GM21390 (cell line): ENCODE results near the gene ORAI1.
"Not testable (repeated sequence)": the region's sequence is repeated elsewhere in the genome, so short reads cannot be mapped to it uniquely, and the experiment has no call there.

ENCODE experiments used
- ATAC-seq: cut with Tn5 transposase; IDR thresholded peaks from one replicate; pipeline ENCODE4 v1.9.1; 2021; ENCODE audit not compliant: unreplicated experiment

Gene ORAI1

DNA sequence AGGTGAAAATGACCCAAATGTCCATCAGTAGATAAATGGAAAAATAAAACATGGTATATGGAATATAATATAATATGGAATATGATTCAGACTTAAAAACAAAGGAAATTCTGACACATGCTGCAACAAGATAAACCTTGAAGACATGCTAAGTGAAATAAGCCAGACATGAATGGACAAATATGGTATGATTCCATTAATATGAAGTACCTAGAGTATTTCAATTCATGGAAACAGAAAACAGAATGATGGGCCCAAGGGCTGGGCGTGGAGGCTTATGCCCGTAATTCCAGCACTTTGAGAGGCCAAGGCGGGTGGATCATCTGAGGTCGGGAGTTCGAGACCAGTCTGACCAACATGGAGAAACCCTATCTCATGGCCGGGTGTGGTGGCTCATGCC, 22.7 kb upstream of the ORAI1 start:
- no peak for ATAC-seq

GRCh38 chr12:121608301-121608700, 18.0 kb upstream of the ORAI1 start:
- no peak for ATAC-seq

DNA sequence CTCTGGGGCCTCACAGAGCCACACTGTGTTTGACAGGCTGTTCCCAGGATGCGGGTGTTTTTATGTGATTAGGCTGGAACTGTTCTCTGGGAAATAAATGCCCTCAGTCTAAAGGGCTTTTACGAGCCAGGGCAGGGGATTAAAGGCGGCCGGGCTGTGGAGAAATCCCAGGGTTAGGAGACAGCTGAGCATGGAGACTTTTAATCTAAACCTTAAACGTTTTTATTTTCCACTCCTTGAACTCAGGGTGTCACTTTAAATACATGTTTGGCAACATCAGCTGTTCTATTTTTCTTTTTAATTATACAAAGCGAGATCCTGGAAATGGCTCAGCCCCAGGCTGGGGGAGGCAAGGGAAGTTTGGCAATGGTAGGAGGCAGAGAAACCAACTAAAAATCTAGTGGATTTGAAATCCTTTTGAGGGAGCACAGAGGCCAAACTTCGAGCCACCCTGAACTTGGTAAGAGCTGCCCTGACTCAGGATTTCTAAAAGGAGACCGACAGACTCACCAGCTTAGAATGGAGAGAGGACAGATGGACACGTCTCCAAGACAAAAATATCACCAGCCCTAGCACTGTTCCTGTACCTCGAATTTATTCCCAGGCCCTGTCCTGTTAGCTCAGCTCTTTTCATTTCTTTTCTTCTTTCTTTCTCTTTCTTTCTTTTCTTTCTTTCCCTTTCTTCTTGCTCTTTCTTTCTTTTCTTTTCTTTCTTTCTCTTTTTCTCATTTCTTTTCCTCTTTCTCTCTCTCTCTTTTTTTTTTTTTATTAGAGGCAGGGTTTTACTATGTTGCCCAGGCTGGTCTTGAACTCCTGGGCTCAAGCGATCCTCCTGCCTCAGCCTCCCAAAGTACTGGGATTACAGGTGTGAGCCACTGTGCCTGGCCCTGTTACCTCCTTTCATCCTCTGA, 15.8 kb upstream of the ORAI1 start:
- no peak for ATAC-seq

DNA sequence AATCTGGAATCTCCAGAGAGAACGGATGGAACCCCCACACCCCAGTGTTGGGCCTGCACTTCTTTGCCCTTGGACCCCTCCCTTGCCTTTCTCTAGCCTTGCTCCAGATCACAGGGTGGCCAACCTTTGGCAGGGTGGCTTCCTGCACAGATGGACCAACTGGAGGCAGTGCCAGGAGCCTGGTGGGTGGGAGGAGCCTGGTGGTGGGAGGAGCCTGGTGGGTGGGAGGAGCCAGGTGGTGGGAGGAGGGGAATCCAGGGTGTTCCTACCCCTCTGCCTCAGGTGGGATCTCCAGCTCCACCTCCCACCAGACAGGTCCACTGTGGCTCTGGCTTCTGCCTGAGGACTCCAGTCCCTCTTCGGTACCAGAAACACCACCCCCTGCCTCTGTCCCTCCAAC, 15.0 kb upstream of the ORAI1 start:
- ATAC-seq: no peak

GRCh38 chr12:121613462-121613861, 12.9 kb upstream of the ORAI1 start:
- no peak for ATAC-seq

DNA sequence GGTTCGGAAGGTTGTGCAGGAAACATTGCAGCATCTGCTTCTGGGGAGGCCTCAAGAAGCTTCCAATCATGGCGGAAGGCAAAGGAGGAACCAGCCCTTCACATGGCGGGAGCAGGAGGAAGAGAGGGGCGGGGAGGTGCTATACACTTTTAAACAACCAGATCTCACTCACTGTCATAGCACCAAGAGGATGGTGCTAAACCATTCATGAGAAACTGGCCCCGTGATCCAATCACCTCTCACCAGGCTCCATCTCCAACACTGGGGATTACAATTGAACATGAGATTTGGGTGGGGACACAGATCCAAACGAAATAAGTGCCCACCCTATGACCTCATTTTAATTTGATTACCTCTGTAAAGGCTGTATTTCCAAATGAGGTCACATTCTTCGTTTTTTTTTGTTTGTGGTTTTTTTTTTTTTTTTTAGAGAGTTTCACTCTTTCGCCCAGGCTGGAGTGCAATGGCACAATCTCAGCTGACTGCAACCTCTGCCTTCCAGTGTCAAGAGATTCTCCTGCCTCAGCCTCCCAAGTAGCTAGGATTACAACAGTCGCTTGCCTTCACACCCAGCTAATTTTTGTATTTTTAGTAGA, 11.4 kb upstream of the ORAI1 start:
- no peak for ATAC-seq

GRCh38 chr12:121618659-121619233, 7.6 kb upstream of the ORAI1 start:
- no peak for ATAC-seq

DNA sequence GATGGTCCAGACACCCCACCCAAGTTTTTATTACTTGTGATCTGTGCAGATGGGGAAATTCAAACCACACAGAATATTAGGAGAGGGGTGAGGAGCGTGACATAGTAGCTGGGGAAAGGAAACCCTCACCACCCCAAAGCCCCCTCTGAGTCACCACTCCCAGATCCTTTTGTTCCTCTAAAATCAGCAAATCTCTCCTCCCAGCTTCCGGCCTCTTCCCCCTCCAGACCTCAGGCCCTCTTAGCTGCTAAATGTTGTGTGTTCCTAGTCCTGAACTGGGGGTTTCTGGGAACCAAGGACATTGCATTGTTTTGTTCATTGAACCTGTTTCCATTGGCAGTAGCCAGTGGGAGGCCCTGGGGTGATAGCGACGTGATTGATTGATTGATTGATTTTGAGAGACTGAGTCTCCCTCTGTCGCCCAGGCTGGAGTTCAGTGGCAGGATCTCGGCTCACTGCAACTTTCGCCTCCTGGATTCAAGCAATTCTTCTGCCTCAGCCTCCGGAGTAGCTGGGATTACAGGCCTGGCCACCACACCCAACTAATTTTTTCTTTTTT, 5.9 kb upstream of the ORAI1 start:
- ATAC-seq: no peak

DNA sequence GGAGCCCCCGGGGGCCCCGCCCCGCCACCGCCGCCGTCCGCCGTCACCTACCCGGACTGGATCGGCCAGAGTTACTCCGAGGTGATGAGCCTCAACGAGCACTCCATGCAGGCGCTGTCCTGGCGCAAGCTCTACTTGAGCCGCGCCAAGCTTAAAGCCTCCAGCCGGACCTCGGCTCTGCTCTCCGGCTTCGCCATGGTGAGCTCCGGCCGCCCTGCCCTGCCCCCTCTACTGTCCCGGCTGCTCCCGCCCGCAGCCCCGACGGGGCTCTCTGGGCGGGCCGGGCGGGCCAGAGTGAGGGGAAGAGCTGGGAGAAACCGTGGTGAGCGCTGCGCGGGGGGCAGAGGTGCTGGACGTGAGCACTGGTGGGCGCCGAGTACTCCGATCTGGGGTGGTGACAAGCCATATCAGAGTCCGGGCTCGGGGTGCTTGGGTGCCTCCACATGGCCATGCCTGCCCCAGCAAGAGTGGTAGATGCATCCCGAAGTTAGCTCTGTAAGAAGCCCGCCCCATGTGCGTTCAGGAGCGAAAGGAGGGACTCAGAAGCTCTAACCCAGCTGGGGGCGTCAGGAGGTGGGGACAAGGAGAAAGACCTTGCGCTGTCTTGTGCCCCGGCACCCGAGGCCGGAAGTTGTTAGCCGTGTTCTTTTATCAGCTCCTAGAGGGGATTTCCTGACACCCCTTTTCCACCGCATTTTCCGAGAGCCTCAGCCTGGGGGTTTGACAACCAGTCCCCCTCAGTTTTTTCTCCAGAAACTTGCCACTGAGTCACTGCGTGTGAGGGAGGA, 717 bp downstream of the ORAI1 start:
- ATAC-seq: peak; percentile 34

DNA sequence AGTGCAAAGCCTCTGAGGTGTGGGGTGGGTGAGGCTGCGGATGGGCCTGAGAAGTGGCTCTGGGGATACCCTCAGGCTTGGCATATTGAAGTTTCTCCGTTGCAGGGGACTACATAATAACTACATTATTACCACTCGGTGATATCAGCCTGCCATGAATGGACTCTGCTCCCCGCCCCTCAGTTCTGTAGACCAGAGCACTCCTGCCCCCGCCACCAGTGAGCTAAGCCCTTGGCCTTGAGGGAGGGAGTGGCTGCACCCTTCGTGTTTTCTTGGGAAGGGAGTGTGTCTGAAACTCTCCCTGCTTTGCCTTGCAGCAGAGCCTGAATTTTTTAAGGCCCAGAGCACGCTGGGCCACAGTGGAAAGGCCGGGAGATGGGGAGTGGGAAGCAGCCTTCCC, 1.7 kb downstream of the ORAI1 start:
- no peak for ATAC-seq

DNA sequence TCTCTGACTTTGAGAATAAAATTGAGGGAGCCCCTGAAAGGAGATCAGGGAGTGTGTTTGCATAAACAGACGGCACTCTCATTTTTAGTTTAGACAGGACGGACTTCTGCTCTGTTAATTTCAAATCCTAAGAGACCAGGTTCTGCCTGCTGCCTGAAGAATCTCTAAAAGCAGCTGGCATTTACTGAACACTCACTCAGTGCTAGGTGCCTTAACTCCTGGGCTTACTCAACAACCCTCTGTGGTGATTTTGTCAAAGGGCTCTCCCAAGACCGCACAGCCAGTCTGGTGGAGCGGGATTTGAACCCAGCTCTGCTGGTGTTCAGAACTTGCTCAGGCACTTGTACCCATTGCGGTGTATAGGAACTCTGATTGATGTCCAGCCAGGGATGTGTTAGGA, 2.2 kb downstream of the ORAI1 start:
- ATAC-seq: no peak

DNA sequence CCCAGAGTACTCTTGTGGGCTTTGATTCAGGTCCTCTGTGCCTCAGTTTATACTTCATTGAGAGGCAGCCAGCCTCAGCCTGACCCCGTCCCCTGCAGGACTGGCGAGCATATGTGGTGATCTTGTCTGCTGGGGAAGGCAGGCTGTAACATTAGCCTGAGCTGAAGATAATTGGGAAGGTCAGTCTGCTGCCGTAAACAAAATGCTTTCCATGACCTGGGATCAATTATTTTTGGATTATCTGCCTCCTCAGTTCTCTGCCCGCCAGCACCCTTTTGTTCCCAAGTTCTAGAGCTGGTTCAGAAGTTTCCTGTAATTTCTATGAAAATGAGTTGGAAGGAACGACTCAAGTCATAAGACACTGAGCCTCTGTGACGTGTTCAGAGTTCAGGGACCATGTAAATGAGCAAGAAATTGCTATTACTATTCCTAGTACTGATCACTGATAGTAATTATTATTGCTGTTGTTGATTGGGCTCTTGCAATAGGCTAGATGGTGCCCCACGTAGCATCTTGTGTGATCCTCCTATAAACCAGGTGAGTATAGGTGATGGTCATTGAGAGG, 4.5 kb downstream of the ORAI1 start:
- ATAC-seq: no peak

- no peak for ATAC-seq
These were observed 6.0 kb downstream of the ORAI1 start for GRCh38 chr12:121632069-121632970.

GRCh38 chr12:121633833-121634196, 7.5 kb downstream of the ORAI1 start:
- not testable (repeated sequence) for ATAC-seq

GRCh38 chr12:121634836-121635235, 8.5 kb downstream of the ORAI1 start:
- ATAC-seq: no peak

- ATAC-seq: peak; percentile 67
These were observed 11.0 kb downstream of the ORAI1 start for GRCh38 chr12:121637231-121637914.

- ATAC-seq: no peak
These were observed 12.2 kb downstream of the ORAI1 start for GRCh38 chr12:121638298-121639202.

DNA sequence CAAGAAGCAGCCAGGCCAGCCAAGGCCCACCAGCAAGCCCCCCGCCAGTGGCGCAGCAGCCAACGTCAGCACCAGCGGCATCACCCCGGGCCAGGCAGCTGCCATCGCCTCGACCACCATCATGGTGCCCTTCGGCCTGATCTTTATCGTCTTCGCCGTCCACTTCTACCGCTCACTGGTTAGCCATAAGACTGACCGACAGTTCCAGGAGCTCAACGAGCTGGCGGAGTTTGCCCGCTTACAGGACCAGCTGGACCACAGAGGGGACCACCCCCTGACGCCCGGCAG, 15.0 kb downstream of the ORAI1 start:
- no peak for ATAC-seq
